OCI-LY7 (cell line): ENCODE measurements around the gene COX19. TPM values are rescaled to one million over a fixed set of nuclear protein-coding genes. Genes with fewer than 3 reads are reported as not detected.

Experiments
- BruUV-seq: library from RNA; stranded (reverse); fragments of 400-500 nt; replicated peaks from 2 replicates; lab custom pipeline; 2021; lab: Mats Ljungman, UMichigan
- CTCF ChIA-PET: fragments of 300-600 bp; sonication (Branson Sonifier 250); formaldehyde crosslinking; loops from one replicate; lab custom pipeline; 2022; ENCODE audit warnings: antibody characterized with exemption; ENCODE audit not compliant: unreplicated experiment; lab: Charles Lee
- POLR2A ChIA-PET: fragments of 300-600 bp; sonication (Branson Sonifier 250); formaldehyde crosslinking; loops from one replicate; lab custom pipeline; 2022; ENCODE audit warnings: antibody characterized with exemption; lab: Charles Lee
- DNase-seq: peaks from one replicate; pipeline ENCODE4 v3.0.0-alpha.2; 2015; ENCODE audit warnings: low spot score
- H2AFZ ChIP-seq: fragments of 200-600 bp; sonication (generic), shearing (Covaris generic); 2 replicates; pipeline ENCODE4 v1.6.1; 2014; ENCODE audit warnings: mild to moderate bottlenecking, antibody characterized with exemption, low read length, moderate library complexity
- H3K27ac ChIP-seq: fragments of 200-600 bp; sonication (generic); 2 replicates; pipeline ENCODE4 v1.5.1; 2014; ENCODE audit warnings: mixed run types, low read depth, mild to moderate bottlenecking, moderate library complexity, low read length, inconsistent platforms; ENCODE audit not compliant: poor library complexity, severe bottlenecking
- H3K36me3 ChIP-seq: fragments of 200-600 bp; sonication (generic); 2 replicates; pipeline ENCODE4 v1.6.1; 2014; ENCODE audit warnings: mild to moderate bottlenecking, antibody characterized with exemption, low read length, moderate library complexity, mixed read lengths; ENCODE audit not compliant: insufficient read depth
- H3K4me1 ChIP-seq: fragments of 200-600 bp; sonication (generic); 2 replicates; pipeline ENCODE4 v1.5.1; 2014; ENCODE audit warnings: mild to moderate bottlenecking, low read length; ENCODE audit not compliant: insufficient read depth, poor library complexity, severe bottlenecking
- H3K4me2 ChIP-seq: fragments of 200-600 bp; sonication (generic); 2 replicates; pipeline ENCODE4 v1.6.1; 2014; ENCODE audit warnings: mild to moderate bottlenecking, low read length
- H3K4me3 ChIP-seq: fragments of 200-600 bp; sonication (generic); 2 replicates; pipeline ENCODE4 v1.5.1; 2014; ENCODE audit warnings: mild to moderate bottlenecking, low read depth, low read length; ENCODE audit not compliant: poor library complexity, severe bottlenecking
- H3K79me2 ChIP-seq: fragments of 200-600 bp; sonication (generic); 2 replicates; pipeline ENCODE4 v1.6.1; 2016; ENCODE audit warnings: low read depth, mild to moderate bottlenecking, low read length, moderate library complexity, mixed read lengths; ENCODE audit not compliant: insufficient read depth
- H3K9me2 ChIP-seq: fragments of 200-600 bp; sonication (generic); 2 replicates; pipeline ENCODE4 v1.6.1; 2016; ENCODE audit warnings: mild to moderate bottlenecking, low read length, mixed read lengths; ENCODE audit not compliant: insufficient read depth
- H3K9me3 ChIP-seq: fragments of 200-600 bp; sonication (generic); 2 replicates; pipeline ENCODE4 v1.6.1; 2014; ENCODE audit warnings: mild to moderate bottlenecking, mixed run types, low read length, mixed read lengths
- H4K20me1 ChIP-seq: fragments of 200-600 bp; sonication (generic); 2 replicates; pipeline ENCODE4 v1.6.1; 2014; ENCODE audit warnings: mild to moderate bottlenecking, antibody characterized with exemption, low read length, moderate library complexity, mixed read lengths; ENCODE audit not compliant: insufficient read depth
- CTCF ChIP-seq: fragments of 200-600 bp; sonication (generic); conservative IDR thresholded peaks from 2 replicates; pipeline ENCODE4 v1.5.1; 2014; ENCODE audit warnings: mild to moderate bottlenecking, antibody characterized with exemption, low read length, moderate library complexity, mixed read lengths
- EZH2phosphoT487 ChIP-seq: fragments of 200-600 bp; sonication (generic); IDR thresholded peaks from 2 replicates; pipeline ENCODE4 v1.6.1; 2018; ENCODE audit warnings: low read depth, borderline replicate concordance, mild to moderate bottlenecking, mixed run types, antibody characterized with exemption, low read length, moderate library complexity, mixed read lengths
- intact Hi-C: fragments of 100-400 bp; cut with micrococcal nuclease; formaldehyde crosslinking; loops from one replicate; pipeline ENCODE4 v1.10.0; 2022; ENCODE audit not compliant: unreplicated experiment
- total RNA-seq, 2 experiments: library from RNA; depleted of rRNA in 1 of 2; stranded (reverse); fragments of >200 nt in 1 of 2; shearing (Covaris generic) in 1 of 2; gene quantifications; 2 replicates each; pipeline ENCODE4 v1.2.3, GENCODE V29; 2014 to 2022

COX19 gene
- total RNA-seq, 2 experiments from 2014 or later: 23.2 to 43.1 TPM

- Histone ChIP-seq H2AFZ (no peak overlapping the region), H3K36me3 (no peaks in the 10 kb centered on the region), H3K27ac (no peak overlapping the region), H4K20me1 (no peaks in the 10 kb centered on the region), H3K4me3 (no peak overlapping the region), H3K4me2 (no peak overlapping the region), H3K9me3 (peaks cover 15% of the 10 kb centered on the region), H3K79me2 (no peaks in the 10 kb centered on the region), H3K9me2 (no peaks in the 10 kb centered on the region), H3K4me1 (no peaks in the 10 kb centered on the region)
- BruUV-seq: no TSS peak
- DNase-seq: no peak
- TF ChIP-seq EZH2phosphoT487 (no peak), CTCF (no peak)
- ChIA-PET POLR2A (interaction anchor here (0.8 kb wide), 1 partner anchor 18 kb away, joined by 3 read pairs; no protein-coding TSS in a partner anchor), CTCF (no interaction called here)
- intact Hi-C loops: no loop called here
These were observed 34.5 kb downstream of the COX19 start for GRCh38 chr7:940599-941408.

- ChIA-PET POLR2A (no interaction called here), CTCF (no interaction called here)
- intact Hi-C loops: no loop called here
- Histone ChIP-seq H3K9me2 (no peaks in the 10 kb centered on the region), H3K4me1 (no peaks in the 10 kb centered on the region), H3K27ac (no peak overlapping the region), H3K9me3 (peaks cover 15% of the 10 kb centered on the region), H3K4me2 (no peak overlapping the region), H4K20me1 (no peaks in the 10 kb centered on the region), H3K36me3 (no peaks in the 10 kb centered on the region), H3K79me2 (no peaks in the 10 kb centered on the region), H2AFZ (no peak overlapping the region), H3K4me3 (no peak overlapping the region)
- BruUV-seq: no TSS peak
- no peak for TF ChIP-seq EZH2phosphoT487
- no peak for TF ChIP-seq CTCF
- DNase-seq: no peak
These were observed 35.5 kb downstream of the COX19 start for GRCh38 chr7:939843-940242.

GRCh38 chr7:938546-939185, 36.7 kb downstream of the COX19 start:
- Histone ChIP-seq H3K9me3 (peaks cover 15% of the 10 kb centered on the region), H3K9me2 (no peaks in the 10 kb centered on the region), H2AFZ (no peak overlapping the region), H3K36me3 (no peaks in the 10 kb centered on the region), H3K27ac (no peak overlapping the region), H3K4me2 (no peak overlapping the region), H3K4me3 (no peak overlapping the region), H3K4me1 (no peaks in the 10 kb centered on the region), H4K20me1 (no peaks in the 10 kb centered on the region), H3K79me2 (no peaks in the 10 kb centered on the region)
- TF ChIP-seq EZH2phosphoT487 (no peak), CTCF (no peak)
- CTCF ChIA-PET: no interaction called here
- POLR2A ChIA-PET: no interaction called here
- DNase-seq: no peak
- intact Hi-C loops: no loop called here
- no TSS peak for BruUV-seq
